IMR-90 (cell line): Measurements from ENCODE around the gene DCAF17. TPM values are rescaled to one million over a fixed set of nuclear protein-coding genes. Genes with fewer than 3 reads are reported as not detected.

Source experiments
- ATAC-seq: fragments of 200-7000 bp; cut with Tn5 transposase; 2 replicates; pipeline ENCODE4 v1.9.1; 2020; ENCODE audit warnings: low read depth, mild to moderate bottlenecking, moderate library complexity
- BruUV-seq: library from RNA; stranded (reverse); fragments of 400-500 nt; replicated peaks from 2 replicates; lab custom pipeline; 2021; lab: Mats Ljungman, UMichigan
- CTCF ChIA-PET: fragments of 300-600 bp; formaldehyde crosslinking; extraction: SDS; loops from one replicate; lab custom pipeline; 2021; ENCODE audit warnings: antibody characterized with exemption; lab: Yijun Ruan, JAX
- POLR2A ChIA-PET: fragments of 300-600 bp; sonication (Branson Sonifier 250); formaldehyde crosslinking; loops from one replicate; lab custom pipeline; 2022; ENCODE audit warnings: antibody characterized with exemption; ENCODE audit not compliant: unreplicated experiment; lab: Charles Lee
- DNase-seq: peaks from one replicate; pipeline ENCODE4 v3.0.0; 2013
- H2AFZ ChIP-seq: replicated peaks from 2 replicates; pipeline ENCODE3; 2013; ENCODE audit warnings: low read length, mild to moderate bottlenecking; ENCODE audit not compliant: poor library complexity
- H2AK5ac ChIP-seq: 2 replicates; pipeline ENCODE4 v1.6.1; 2013; ENCODE audit warnings: low read depth, low read length, inconsistent platforms
- H2AK9ac ChIP-seq: replicated peaks from 2 replicates; pipeline ENCODE3; 2013; ENCODE audit warnings: mild to moderate bottlenecking, low read depth, low read length, moderate library complexity; ENCODE audit not compliant: poor library complexity
- H2BK120ac ChIP-seq: 2 replicates; pipeline ENCODE4 v1.6.1; 2013; ENCODE audit warnings: low read depth, low read length, inconsistent platforms
- H2BK15ac ChIP-seq: 3 replicates; pipeline ENCODE4 v1.6.1; 2013; ENCODE audit warnings: low read depth, low read length, inconsistent platforms
- H2BK20ac ChIP-seq: 2 replicates; pipeline ENCODE4 v1.6.1; 2013; ENCODE audit warnings: low read depth, mild to moderate bottlenecking, inconsistent platforms, low read length, moderate library complexity
- H2BK5ac ChIP-seq: 2 replicates; pipeline ENCODE4 v1.6.1; 2013; ENCODE audit warnings: mild to moderate bottlenecking, low read depth, low read length, inconsistent platforms; ENCODE audit not compliant: poor library complexity, severe bottlenecking
- H3K14ac ChIP-seq: replicated peaks from 2 replicates; pipeline ENCODE4 v1.6.1; 2013; ENCODE audit warnings: low read depth, low read length, inconsistent platforms
- H3K18ac ChIP-seq: 2 replicates; pipeline ENCODE4 v1.6.1; 2013; ENCODE audit warnings: low read depth, low read length, control low read depth
- H3K23ac ChIP-seq: 2 replicates; pipeline ENCODE4 v1.6.1; 2013; ENCODE audit warnings: low read depth, low read length, inconsistent platforms
- H3K27ac ChIP-seq: 2 replicates; pipeline ENCODE4 v1.5.1; 2013; ENCODE audit warnings: mild to moderate bottlenecking, control low read depth, low read length; ENCODE audit not compliant: insufficient read depth
- H3K27me3 ChIP-seq: 2 replicates; pipeline ENCODE4 v1.6.1; 2013; ENCODE audit warnings: low read length; ENCODE audit not compliant: control insufficient read depth, insufficient read depth
- H3K36me3 ChIP-seq: 2 replicates; pipeline ENCODE4 v1.6.1; 2013; ENCODE audit warnings: low read length, mixed read lengths; ENCODE audit not compliant: control insufficient read depth, insufficient read depth
- H3K4ac ChIP-seq: 2 replicates; pipeline ENCODE4 v1.6.1; 2013; ENCODE audit warnings: low read depth, low read length, inconsistent platforms
- H3K4me1 ChIP-seq: 2 replicates; pipeline ENCODE4 v1.6.1; 2013; ENCODE audit warnings: low read length, mixed read lengths; ENCODE audit not compliant: control insufficient read depth, insufficient read depth
- H3K4me2 ChIP-seq: 2 replicates; pipeline ENCODE4 v1.6.1; 2013; ENCODE audit warnings: low read depth, mild to moderate bottlenecking, control low read depth, low read length, moderate library complexity
- H3K4me3 ChIP-seq: 2 replicates; pipeline ENCODE4 v1.5.1; 2013; ENCODE audit warnings: low read depth, mild to moderate bottlenecking, control low read depth, low read length, moderate library complexity; ENCODE audit not compliant: insufficient read depth
- H3K56ac ChIP-seq: 2 replicates; pipeline ENCODE4 v1.6.1; 2013; ENCODE audit warnings: low read length, inconsistent platforms; ENCODE audit not compliant: insufficient read depth; ENCODE audit errors: extremely low read depth
- H3K79me1 ChIP-seq, 2 experiments: 2 replicates each; pipeline ENCODE4 v1.6.1; 2013; ENCODE audit warnings: low read length in 2 of 2, inconsistent platforms in 1 of 2, low read depth in 1 of 2
- H3K9ac ChIP-seq: 2 replicates; pipeline ENCODE4 v1.6.1; 2013; ENCODE audit warnings: low read depth, low read length, control low read depth
- H3K9me1 ChIP-seq: 2 replicates; pipeline ENCODE4 v1.6.1; 2013; ENCODE audit warnings: low read length, inconsistent platforms; ENCODE audit not compliant: insufficient read depth
- H3K9me3 ChIP-seq: 2 replicates; pipeline ENCODE4 v1.6.1; 2013; ENCODE audit warnings: low read length; ENCODE audit not compliant: control insufficient read depth, insufficient read depth
- H4K20me1 ChIP-seq: 2 replicates; pipeline ENCODE4 v1.6.1; 2013; ENCODE audit warnings: low read length, inconsistent platforms; ENCODE audit not compliant: insufficient read depth
- H4K5ac ChIP-seq: 2 replicates; pipeline ENCODE4 v1.6.1; 2013; ENCODE audit warnings: mild to moderate bottlenecking, low read depth, low read length, control low read depth
- H4K8ac ChIP-seq, 2 experiments: 2 replicates each; pipeline ENCODE4 v1.6.1; 2013; ENCODE audit warnings: low read depth in 2 of 2, low read length in 2 of 2, control low read depth in 1 of 2, inconsistent platforms in 1 of 2
- H4K91ac ChIP-seq: 2 replicates; pipeline ENCODE4 v1.6.1; 2013; ENCODE audit warnings: low read depth, low read length, inconsistent platforms; ENCODE audit not compliant: insufficient read depth
- FOS ChIP-seq: fragments of 150-350 bp; IDR thresholded peaks from 2 replicates; pipeline ENCODE4 v1.6.1; 2016; ENCODE audit warnings: low read depth, low read length
- NFE2L2 ChIP-seq: fragments of 150-350 bp; IDR thresholded peaks from 2 replicates; pipeline ENCODE4 v1.6.1; 2016; ENCODE audit warnings: low read depth, mild to moderate bottlenecking, low read length
- RAD21 ChIP-seq: IDR thresholded peaks from 2 replicates; pipeline ENCODE4 v1.6.1; 2012; ENCODE audit warnings: low read length, improper control_type of control experiment
- RFX5 ChIP-seq: IDR thresholded peaks from 2 replicates; pipeline ENCODE4 v1.8.0; 2012; ENCODE audit warnings: low read depth, mild to moderate bottlenecking, low read length, moderate library complexity
- WGBS, 2 experiments: methylation state at CpG; one replicate each; pipeline versions ENCODE4 v1.1.5 to v1.1.7; 2013; ENCODE audit warnings: missing lambda C conversion rate in 2 of 2; ENCODE audit not compliant: insufficient read length in 1 of 2; ENCODE audit errors: extremely low coverage in 2 of 2; 5-methylcytosine and 5-hydroxymethylcytosine counted together
- dilution Hi-C: fragments of 300-500 bp; cut with HindIII; formaldehyde crosslinking; loops from one replicate; pipeline ENCODE4 v1.14.3; 2018; ENCODE audit warnings: low sequenced_read_pairs; ENCODE audit not compliant: unreplicated experiment
- in situ Hi-C: fragments of 300-500 bp; cut with MboI; formaldehyde crosslinking; loops from 3 replicates; pipeline ENCODE4 v1.14.3; 2019; ENCODE audit warnings: low sequenced_read_pairs, inconsistent platforms, mixed read lengths
- intact Hi-C: fragments of 100-400 bp; cut with micrococcal nuclease; formaldehyde crosslinking; loops from 2 replicates; pipeline ENCODE4 v1.10.0; 2022
- polyA plus RNA-seq, 3 experiments: library from polyadenylated mRNA; depleted of rRNA; stranded (reverse); fragments of >200 nt; gene quantifications; 2 replicates each; pipeline ENCODE4 v1.2.3, GENCODE V29; 2012; ENCODE audit warnings: low replicate concordance in 1 of 3
- total RNA-seq: library from RNA; depleted of rRNA; stranded (reverse); fragments of >200 nt; gene quantifications from 2 replicates; pipeline ENCODE4 v1.2.3, GENCODE V29; 2012
- TF ChIP-seq, protein P1 (sequence below): fragments of 150-350 bp; IDR thresholded peaks from 2 replicates; pipeline ENCODE4 v1.6.1; 2017; ENCODE audit warnings: mild to moderate bottlenecking, antibody characterized with exemption, low read length, low read depth

Gene DCAF17
- total and polyA plus RNA-seq, 2 of the 4 experiments (the other 2 are of a cell fraction) = 6.7 to 13.1 TPM

DNA sequence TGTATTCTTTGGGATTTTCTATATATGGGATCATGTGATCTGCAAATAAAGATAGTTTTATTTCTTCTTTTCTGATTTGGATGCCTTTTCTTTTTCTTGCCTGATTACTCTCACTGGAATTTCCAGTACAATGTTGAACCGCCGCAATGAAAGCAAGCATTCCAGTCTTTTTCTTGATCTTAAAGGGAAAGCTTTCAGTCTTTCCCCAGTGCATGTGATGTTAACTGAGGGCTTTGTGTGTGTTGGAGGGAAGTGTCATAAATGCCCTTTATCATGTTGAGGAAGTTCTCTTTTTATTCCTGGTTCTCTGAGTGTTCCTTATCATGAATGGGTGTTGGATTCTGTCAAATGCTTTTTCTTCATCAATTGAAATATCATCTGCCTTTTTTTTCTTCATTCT is 71.3 kb downstream of the DCAF17 start:
- in situ Hi-C loops = no loop called here
- ChIA-PET POLR2A (no interaction called here), CTCF (no interaction called here)

More for the DNA sequence above, 71.3 kb downstream of the DCAF17 start:
- H2BK5ac ChIP-seq = no peak overlapping the region
- no peaks in the 10 kb centered on the region for H3K36me3 ChIP-seq
- H3K18ac ChIP-seq = no peak overlapping the region
- no peak overlapping the region for H2AK5ac ChIP-seq
- no peak overlapping the region for H3K56ac ChIP-seq
- DNase-seq = peak; percentile 31
- H3K14ac ChIP-seq = no peak overlapping the region
- peaks cover 2% of the 10 kb centered on the region for H3K27me3 ChIP-seq
- H3K79me1 ChIP-seq = no peaks in the 10 kb centered on the region
- dilution Hi-C loops (no loop called here), intact Hi-C loops (no loop called here)
- no peak overlapping the region for H4K91ac ChIP-seq
- BruUV-seq = no TSS peak
- no peak overlapping the region for H3K4me2 ChIP-seq
- no peak overlapping the region for H2BK20ac ChIP-seq
- no peak overlapping the region for H3K23ac ChIP-seq
- H2BK15ac ChIP-seq = no peak overlapping the region
- H4K8ac ChIP-seq = no peak overlapping the region
- no peak overlapping the region for H3K4ac ChIP-seq
- no peak for ATAC-seq
- H2AFZ ChIP-seq = no peak overlapping the region
- H3K4me1 ChIP-seq = no peaks in the 10 kb centered on the region; the same call in 1 of the 2 replicates
- H4K20me1 ChIP-seq = no peaks in the 10 kb centered on the region
- H3K9me3 ChIP-seq = no peaks in the 10 kb centered on the region
- WGBS, 2 experiments = no CpG with 5 or more reads among the region's 2 CpGs
- H2BK120ac ChIP-seq = no peak overlapping the region
- TF ChIP-seq RAD21 (no peak), RFX5 (no peak), FOS (no peak), NFE2L2 (no peak)
- TF ChIP-seq, protein P1, sequence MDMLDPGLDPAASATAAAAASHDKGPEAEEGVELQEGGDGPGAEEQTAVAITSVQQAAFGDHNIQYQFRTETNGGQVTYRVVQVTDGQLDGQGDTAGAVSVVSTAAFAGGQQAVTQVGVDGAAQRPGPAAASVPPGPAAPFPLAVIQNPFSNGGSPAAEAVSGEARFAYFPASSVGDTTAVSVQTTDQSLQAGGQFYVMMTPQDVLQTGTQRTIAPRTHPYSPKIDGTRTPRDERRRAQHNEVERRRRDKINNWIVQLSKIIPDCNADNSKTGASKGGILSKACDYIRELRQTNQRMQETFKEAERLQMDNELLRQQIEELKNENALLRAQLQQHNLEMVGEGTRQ = no peak
- H3K9ac ChIP-seq = no peak overlapping the region
- H4K5ac ChIP-seq = no peak overlapping the region
- H3K9me1 ChIP-seq = peaks cover 4% of the 10 kb centered on the region; the same call in 1 of the 2 replicates
- no peak overlapping the region for H3K27ac ChIP-seq
- no peak overlapping the region for H3K4me3 ChIP-seq
- no peak overlapping the region for H2AK9ac ChIP-seq
